Left kidney (tissue), 8 donors: Measurements from ENCODE around the gene KCNQ1. TPM values are rescaled to one million over a fixed set of nuclear protein-coding genes. Genes with fewer than 3 reads are reported as not detected.

Experiments
- DNase-seq: peaks from one replicate; pipeline ENCODE4 v3.0.0-alpha.2; 2013
- long read RNA-seq, 8 donors: transcript quantifications; one replicate each; lab custom pipeline, GENCODE V29; 2026
- polyA plus RNA-seq: library from polyadenylated mRNA; unstranded; fragments of 120-200 nt; gene quantifications from one replicate; pipeline ENCODE4 v1.2.1, GENCODE V29; 2013; ENCODE audit not compliant: insufficient read length

Gene KCNQ1, protein sequence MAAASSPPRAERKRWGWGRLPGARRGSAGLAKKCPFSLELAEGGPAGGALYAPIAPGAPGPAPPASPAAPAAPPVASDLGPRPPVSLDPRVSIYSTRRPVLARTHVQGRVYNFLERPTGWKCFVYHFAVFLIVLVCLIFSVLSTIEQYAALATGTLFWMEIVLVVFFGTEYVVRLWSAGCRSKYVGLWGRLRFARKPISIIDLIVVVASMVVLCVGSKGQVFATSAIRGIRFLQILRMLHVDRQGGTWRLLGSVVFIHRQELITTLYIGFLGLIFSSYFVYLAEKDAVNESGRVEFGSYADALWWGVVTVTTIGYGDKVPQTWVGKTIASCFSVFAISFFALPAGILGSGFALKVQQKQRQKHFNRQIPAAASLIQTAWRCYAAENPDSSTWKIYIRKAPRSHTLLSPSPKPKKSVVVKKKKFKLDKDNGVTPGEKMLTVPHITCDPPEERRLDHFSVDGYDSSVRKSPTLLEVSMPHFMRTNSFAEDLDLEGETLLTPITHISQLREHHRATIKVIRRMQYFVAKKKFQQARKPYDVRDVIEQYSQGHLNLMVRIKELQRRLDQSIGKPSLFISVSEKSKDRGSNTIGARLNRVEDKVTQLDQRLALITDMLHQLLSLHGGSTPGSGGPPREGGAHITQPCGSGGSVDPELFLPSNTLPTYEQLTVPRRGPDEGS
- 9.1 TPM for polyA plus RNA-seq
- long read RNA-seq, donor 1, partial matches to known transcripts, result 0 of 3 reads
- long read RNA-seq, donor 1, other reads (novel, unspliced or antisense), result 0 of 3 reads
- long read RNA-seq, donor 2, partial matches to known transcripts, result 12 of 13 reads
- long read RNA-seq, donor 2, other reads (novel, unspliced or antisense), result 0 of 13 reads
- long read RNA-seq, donor 3, partial matches to known transcripts, result 128 of 244 reads
- long read RNA-seq, donor 3, other reads (novel, unspliced or antisense), result 115 of 244 reads
- long read RNA-seq, donor 4, result 0 reads
- long read RNA-seq, donor 5, partial matches to known transcripts, result 6 of 10 reads
- long read RNA-seq, donor 5, other reads (novel, unspliced or antisense), result 0 of 10 reads
- long read RNA-seq, donor 6, partial matches to known transcripts, result 11 of 11 reads
- long read RNA-seq, donor 6, other reads (novel, unspliced or antisense), result 0 of 11 reads
- long read RNA-seq, donor 7, partial matches to known transcripts, result 11 of 13 reads
- long read RNA-seq, donor 7, other reads (novel, unspliced or antisense), result 0 of 13 reads
- long read RNA-seq, donor 8, result 0 reads

DNA sequence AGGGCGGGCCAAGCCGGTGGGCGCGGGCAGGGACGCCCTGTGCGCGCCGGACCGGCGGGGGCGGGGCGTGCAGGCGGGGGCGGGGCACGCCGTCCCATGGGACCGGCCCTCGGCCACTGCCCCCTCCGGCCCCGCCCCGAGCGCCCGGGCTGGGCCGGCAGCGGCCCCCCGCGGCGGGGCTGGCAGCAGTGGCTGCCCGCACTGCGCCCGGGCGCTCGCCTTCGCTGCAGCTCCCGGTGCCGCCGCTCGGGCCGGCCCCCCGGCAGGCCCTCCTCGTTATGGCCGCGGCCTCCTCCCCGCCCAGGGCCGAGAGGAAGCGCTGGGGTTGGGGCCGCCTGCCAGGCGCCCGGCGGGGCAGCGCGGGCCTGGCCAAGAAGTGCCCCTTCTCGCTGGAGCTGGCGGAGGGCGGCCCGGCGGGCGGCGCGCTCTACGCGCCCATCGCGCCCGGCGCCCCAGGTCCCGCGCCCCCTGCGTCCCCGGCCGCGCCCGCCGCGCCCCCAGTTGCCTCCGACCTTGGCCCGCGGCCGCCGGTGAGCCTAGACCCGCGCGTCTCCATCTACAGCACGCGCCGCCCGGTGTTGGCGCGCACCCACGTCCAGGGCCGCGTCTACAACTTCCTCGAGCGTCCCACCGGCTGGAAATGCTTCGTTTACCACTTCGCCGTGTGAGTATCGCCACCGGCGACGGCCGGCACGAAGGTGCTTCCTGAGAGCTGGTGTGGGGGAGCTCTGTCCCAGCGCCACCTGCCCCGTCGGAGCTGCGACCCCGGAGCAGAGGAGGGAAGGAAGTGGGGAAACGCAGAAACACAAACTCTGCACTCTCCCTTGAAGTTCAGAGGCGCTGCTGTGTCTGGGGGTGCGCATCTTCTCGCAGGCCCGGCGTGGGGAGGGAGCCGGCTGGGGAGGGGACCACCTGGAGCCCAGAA, at the start of gene KCNQ1:
Gene KCNQ1, plus strand, starts transcription at position 188 of the 925 bp plus-strand sequence. Its CDS starts 91 bp downstream, at position 279.
- DNase-seq, result no peak

DNA sequence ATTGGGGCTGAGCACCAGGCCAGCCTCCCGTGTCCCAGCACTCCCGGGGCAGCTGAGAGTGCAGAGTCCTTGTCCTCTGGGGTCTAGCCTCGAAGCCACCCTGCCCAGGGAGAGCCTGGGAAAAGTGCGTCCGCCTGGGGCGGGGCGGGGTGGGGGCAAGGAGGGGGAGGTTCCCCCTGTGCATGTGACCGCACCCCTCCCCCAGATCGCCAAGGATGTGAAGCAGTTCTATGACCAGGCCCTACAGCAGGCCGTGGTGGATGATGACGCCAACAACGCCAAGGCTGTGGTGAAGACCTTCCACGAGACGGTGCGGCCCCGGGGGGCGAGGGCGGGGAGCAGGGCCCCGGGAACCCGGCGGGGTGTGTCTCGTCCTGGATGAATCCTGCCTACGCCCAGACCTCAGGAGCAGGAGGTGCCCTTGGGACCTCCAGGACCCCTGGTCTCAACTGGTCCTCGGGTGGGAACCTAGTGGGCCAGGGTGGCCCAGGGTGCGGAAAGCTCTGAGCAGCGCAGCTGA, 49.5 kb upstream of the KCNQ1 start:
- no peak for DNase-seq

DNA sequence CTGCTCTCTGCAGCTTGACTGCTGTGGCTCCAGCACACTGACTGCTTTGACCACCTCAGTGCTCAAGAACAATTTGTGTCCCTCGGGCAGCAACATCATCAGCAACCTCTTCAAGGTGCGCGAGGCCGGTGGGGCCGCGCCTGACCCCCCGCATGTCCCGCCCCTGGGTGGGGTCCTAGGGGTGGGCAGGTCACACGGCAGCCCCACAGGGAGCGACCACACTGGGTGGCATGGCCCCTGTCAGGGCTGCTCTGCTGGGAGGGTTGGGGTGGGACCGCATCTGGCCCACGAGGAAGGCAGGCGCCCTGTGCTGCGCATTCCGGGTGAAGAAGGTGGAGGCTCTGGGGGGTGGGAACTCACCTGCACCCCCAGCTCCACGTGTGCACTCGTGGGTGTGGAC, 49.0 kb upstream of the KCNQ1 start:
- DNase-seq, result no peak

DNA sequence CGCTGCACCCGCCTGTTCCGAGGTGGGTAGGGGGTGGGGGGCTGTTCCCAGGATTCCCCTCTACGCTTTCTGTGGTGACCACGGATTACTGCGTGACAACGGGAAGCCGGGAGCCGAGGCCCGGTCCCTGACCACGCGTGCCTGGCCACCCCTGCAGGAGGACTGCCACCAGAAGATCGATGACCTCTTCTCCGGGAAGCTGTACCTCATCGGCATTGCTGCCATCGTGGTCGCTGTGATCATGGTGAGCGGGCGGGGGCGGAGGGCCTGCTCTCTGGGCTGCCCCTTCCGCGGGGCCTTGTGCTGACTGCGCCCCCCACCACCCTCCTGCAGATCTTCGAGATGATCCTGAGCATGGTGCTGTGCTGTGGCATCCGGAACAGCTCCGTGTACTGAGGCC, 48.3 kb upstream of the KCNQ1 start:
- no peak for DNase-seq

DNA sequence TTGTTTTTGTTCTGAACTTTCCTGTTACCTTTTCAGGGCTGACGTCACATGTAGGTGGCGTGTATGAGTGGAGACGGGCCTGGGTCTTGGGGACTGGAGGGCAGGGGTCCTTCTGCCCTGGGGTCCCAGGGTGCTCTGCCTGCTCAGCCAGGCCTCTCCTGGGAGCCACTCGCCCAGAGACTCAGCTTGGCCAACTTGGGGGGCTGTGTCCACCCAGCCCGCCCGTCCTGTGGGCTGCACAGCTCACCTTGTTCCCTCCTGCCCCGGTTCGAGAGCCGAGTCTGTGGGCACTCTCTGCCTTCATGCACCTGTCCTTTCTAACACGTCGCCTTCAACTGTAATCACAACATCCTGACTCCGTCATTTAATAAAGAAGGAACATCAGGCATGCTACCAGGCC, 47.8 kb upstream of the KCNQ1 start:
- no peak for DNase-seq

DNA sequence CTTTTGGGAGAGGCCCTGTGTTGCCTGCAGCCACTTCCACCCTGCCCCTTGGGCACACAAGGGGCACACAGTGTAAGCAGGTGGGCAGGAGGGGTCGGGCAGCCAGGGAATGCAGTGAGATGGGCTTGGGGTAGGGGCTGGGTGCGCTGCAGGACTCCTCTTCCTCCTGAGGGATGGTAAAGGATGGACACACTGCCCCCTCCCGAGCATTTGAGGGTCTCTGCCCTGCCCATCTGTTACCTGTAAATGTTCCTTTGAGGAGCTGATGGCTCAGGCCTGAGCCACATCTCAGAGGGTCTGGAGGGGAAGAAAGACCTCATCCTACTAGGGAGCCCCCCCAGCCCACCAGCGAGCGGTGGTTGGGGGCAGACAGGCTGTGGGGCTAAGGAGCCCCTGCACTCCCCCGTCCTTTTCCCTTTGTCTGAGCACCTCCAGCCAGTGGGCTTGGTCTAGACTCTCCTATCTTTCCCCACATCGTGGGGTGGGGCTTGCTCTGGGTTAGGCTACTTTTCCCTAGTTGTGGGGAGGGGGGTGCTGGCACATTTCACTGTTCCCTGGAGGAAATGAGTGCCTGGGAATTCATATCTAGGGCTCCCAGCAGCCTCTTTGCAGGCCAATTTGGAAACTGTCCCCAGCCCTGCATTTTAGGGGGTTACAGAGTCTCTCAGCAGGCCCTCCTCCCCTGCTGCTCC, 46.0 kb upstream of the KCNQ1 start:
- DNase-seq, result no peak

DNA sequence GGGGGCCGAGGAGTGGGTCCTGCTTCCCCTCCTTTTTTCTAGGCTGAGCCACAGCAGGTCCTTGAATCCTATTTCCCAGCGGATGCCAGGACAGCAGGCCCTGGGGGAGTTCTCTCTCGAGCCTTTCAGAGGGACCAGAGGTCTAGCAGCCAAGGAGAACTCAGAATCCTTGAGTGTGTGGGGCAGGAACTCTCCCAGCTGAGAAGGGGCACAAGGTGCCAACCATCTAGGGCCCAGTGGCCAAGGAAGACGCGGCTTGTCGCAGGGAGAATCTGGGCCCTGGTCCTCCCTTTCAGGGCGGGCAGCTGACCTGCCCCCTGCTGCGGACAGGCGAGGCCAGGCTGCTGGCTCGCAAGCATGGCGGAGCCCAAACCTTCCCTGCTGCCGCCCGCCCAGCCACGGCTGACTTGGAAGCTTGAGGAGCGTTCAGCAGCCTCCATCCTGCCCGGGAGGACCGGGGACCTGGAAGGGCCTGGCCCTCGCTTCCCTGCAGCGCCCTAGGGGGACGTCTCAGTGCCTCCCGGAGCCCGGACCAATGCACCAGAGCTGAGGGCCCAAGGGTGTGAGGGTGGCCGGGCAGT, 45.2 kb upstream of the KCNQ1 start:
- no peak for DNase-seq

DNA sequence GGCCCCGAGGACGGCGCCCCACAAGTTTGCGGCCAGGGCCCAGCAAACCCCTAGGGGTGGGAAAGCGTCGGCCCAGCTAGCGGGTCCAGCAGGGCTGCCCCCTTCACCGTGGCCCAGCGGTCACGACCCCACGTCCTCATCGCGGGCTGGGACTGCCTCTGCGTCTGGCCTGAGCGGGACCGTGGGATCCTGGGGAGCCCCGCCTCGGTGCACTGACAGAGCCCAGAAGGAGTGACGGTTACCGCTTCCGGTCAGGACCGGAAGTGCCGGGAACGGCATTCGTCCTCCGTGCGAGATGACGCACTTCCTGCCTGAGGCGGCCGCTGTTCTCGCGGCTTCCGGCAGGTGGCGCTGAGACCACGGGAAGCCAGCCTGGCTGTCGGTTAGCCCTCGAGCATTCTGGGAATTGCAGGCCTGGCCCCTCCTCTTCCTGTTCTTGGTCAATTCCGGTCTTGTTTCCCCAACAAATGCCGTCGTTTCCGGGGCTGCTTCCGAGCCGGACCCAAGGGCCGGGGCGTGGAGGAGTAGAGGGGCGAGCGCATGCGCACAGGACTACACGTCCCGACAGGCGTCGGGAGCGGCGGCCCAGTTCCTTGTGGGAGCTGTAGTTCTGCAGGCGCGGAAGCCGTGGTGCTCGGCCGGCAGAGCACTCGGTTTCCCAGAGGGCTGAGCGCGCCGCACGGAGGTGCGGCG, 44.6 kb upstream of the KCNQ1 start, which contains the start of gene TSSC4:
Gene TSSC4, plus strand, starts transcription at position 682 of the 693 bp plus-strand sequence. CDS start 1,884 bp downstream, outside the sequence.
- DNase-seq, result peak; percentile 100

DNA sequence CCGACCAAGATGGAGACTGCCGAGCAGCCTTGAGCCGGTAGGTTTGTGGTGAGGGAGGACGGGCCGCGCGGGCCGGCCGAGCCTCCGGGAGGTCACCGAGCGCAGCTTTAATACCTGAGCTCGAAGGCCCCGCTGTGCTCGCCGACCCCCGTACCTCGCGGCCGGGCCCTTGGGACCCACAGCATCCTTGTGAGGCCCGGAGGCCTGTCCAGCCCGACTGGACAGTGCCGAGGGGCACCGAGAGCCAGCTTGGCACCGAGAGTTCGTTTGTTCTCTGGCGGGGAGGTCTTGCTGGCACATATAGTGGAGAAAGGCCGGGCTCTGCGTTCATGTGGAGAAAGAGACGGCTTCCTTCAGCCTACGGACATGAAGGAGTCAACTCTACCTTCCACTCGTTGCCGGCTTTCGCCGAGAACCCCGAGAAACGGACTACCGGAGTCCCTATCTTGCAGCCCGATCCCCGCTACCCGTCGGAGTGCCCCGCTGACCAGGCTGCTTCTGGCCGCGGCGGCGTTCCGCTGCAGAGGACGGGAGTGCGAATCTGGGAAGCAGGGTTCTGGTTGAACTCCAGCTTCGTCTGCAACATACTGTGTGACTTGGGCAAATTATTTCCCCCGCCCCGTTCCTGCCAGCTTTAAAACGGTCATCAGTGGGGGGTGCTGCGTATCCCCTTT, 43.9 kb upstream of the KCNQ1 start:
- DNase-seq, result no peak

DNA sequence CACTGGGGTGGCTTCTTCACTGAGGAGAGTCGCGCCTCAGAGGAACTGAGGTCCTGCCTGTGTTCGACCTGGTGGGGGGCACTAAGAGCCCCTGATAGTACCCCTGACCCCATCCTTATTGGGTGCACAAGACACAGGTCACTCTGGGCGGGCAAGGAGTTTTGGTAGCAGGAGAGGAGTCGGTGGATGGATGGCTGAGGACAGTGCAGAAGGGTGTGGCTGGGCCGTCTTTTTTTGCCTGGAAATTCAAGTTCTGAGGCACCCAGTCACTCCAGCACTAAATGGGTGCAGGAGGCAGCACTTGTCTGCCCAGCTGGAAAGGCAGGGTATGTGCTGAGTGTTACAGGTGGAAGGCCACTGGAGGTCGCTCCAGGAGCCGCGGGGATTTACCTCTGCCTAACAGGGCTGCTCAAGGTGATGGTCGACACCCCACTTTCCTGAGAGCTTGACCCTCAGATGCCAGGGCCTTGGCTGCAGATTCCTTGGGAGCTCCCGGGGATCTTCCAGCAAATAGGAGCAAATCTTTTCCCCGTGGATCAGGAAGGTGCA, 43.3 kb upstream of the KCNQ1 start:
- DNase-seq, result no peak

DNA sequence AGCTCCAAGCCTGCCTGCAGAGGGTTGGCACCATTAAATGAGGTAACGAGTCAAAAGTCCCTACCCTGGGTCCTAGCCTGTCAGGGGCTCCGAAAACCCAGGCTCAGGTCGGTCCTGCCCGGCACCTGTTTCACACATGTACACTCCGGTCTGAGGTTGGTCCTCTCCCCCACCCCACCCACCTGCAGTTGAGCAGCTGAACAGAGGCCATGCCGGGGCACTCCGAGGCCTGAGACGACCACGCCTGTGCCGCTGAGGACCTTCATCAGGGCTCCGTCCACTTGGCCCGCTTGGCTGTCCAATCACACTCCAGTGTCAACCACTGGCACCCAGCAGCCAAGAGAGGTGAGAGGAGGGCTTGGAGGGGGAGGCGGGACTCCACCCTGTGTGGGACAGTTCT, 42.7 kb upstream of the KCNQ1 start:
- DNase-seq, result no peak

DNA sequence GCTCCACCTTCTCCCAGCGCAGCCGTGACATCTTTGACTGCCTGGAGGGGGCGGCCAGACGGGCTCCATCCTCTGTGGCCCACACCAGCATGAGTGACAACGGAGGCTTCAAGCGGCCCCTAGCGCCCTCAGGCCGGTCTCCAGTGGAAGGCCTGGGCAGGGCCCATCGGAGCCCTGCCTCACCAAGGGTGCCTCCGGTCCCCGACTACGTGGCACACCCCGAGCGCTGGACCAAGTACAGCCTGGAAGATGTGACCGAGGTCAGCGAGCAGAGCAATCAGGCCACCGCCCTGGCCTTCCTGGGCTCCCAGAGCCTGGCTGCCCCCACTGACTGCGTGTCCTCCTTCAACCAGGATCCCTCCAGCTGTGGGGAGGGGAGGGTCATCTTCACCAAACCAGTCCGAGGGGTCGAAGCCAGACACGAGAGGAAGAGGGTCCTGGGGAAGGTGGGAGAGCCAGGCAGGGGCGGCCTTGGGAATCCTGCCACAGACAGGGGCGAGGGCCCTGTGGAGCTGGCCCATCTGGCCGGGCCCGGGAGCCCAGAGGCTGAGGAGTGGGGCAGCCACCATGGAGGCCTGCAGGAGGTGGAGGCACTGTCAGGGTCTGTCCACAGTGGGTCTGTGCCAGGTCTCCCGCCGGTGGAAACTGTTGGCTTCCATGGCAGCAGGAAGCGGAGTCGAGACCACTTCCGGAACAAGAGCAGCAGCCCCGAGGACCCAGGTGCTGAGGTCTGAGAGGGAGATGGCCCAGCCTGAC, 41.7 kb upstream of the KCNQ1 start:
- no peak for DNase-seq

DNA sequence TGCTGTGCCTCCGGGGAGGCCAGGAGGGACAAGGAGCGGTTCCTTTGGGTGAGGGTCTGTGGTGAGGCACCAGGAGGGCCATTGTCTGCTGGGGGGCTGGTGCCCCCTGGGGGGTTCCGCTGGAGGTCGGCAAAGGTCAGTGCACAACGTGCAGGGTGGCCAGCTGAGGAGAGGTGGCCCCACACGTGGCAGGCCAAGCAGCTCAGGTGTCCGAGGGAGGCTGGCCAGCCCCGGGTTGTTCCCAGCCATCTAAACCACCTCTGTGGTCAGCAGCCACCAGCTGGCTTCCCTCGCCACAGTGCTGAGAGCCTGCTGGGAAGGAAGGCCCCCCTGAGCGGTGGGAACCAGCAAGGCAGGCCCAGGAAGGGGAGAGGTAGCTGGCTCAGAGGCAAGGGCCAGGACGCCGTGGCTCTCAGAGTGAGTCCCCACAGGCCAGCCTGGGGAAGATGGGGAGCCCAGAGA, 40.0 kb upstream of the KCNQ1 start:
- DNase-seq, result no peak

DNA sequence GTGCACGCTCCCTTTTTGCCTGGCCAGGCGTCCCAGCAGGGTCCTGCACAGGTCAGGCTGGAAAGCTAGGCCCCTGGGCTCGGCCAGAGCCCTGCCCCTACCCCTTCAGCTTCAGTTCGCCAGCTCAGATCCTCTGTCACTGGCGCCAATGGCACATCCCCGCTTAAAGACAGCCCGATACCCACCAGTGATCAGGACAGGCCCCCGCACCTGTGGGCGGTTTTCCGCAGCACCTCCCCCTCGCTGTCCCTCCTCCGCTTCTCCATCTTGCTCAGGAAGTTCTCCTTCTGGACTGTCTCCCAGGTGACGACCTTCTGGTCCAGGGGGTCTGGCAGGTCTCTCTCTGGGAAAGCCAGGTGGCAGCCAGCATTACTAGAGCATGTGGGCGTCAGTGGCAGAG, 38.4 kb upstream of the KCNQ1 start:
- peak; percentile 62 for DNase-seq

DNA sequence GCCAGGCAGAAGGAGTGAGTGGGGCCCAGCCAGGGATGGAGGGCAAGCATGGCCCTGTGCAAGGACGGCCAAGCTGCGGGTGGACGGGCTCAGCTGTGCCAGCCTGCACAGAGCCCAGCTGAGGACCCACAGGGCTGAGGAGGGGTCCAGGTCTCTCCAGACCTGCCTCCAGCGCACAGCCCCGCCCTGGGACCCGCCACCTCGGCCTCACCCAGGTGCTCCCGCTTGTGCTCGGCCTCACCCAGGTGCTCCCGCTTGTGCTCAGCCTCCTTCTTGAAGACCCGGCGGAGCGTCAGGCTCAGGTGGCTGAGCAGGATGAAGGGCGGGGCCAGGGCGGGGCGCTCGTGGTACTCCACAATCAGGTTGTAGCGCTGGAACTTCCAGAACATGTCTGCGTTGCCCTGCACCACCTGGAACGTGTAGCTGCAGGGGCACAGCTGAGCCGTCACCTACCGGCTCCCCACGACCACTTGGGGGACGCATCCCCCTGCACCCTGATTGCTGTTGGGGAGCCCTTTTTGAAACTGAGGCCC, 37.9 kb upstream of the KCNQ1 start:
- no peak for DNase-seq

DNA sequence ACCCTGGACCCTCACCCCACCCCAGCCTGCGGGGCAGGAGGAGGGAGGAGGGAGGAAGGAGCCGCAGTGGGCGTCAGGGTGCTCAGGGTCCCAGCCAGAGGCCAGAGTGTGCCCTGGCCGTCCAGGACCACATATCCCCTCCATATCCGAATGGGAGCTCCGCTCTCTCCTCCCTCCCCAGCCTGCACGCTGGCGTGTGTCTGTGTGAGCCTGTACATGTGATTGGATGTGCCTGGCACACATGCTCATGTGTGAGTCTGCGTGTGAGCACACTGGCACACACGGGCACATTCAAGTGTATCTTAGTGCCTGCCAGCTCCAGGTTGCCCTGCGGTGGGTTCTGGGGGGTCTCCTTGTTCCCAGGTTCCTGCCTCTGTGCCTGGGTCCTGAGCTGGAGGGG, 36.1 kb upstream of the KCNQ1 start:
- DNase-seq, result no peak

DNA sequence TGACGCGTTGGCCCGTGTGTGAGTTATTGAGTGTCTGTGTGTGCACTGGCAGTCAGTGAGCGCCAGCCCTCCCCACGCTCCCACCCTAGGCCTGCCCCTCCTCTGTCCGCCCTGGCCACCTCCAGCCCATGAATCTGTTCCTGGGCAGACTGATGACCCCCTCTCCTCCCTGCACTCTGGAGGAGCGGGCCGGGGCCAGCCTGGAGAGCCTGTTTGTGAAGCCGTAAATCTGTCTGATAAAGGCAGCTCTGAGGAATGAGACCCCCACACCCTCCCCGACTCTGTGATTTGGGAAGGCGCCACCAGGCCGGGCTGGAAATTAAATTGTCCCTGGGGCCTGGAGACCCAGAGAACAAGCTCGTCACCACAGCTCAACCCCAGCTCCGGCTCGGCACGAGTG, 35.7 kb upstream of the KCNQ1 start:
- DNase-seq, result peak; percentile 89
